Keratinocyte (primary cell): ENCODE results near the gene POLR1H.

Experiments
- CTCF ChIP-seq, 3 experiments: IDR thresholded peaks in 1 of 3; conservative IDR thresholded peaks in 1 of 3; optimal IDR thresholded peaks in 1 of 3; 2 replicates in 2 of 3; 3 replicates in 1 of 3; pipeline versions ENCODE3 to v1.5.1; 2011; ENCODE audit warnings: low read length in 3 of 3, mild to moderate bottlenecking in 3 of 3, moderate library complexity in 2 of 3, control low read depth in 1 of 3, inconsistent platforms in 1 of 3; ENCODE audit not compliant: insufficient read depth in 2 of 3; ENCODE audit errors: extremely low read depth in 1 of 3
- EZH2 ChIP-seq: IDR thresholded peaks from one replicate; pipeline ENCODE4 v1.6.1; 2012; ENCODE audit warnings: inconsistent platforms, mild to moderate bottlenecking, low read length, moderate library complexity

GRCh38 chr6:30035784-30036183 lies 25.3 kb upstream of the POLR1H start:
- TF ChIP-seq CTCF (optimal IDR thresholded peaks at IDR 0.05 in 1 of 3, IDR thresholded peaks at IDR 0.05 in 1 of 3, conservative IDR thresholded peaks at IDR 0.05 in 1 of 3; ENCODE audit: extremely low read depth in 1 of 3, insufficient read depth in 2 of 3, low read length in 3 of 3) (no peak), EZH2 (no peak)
